GM19467 (cell line): ENCODE measurements around the gene NME5.

Experiments used
- ATAC-seq: cut with Tn5 transposase; IDR thresholded peaks from one replicate; pipeline ENCODE4 v1.9.1; 2021; ENCODE audit warnings: mild to moderate bottlenecking, moderate library complexity; ENCODE audit not compliant: unreplicated experiment

NME5 gene

DNA sequence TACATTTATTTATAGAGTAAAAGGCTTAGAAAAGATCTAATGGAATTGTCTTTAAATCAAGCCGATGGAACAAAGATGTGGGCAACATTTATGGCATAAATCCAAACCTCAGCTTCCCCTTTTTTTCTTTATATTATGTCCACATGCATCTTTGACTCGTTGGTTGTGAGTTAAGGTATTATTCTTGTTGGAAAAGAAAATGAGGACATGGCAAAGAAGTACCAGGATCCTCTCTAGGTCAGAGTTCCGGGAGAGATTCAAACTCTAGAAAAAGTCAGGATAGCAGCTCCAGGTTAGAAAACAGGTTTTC lies 508 bp upstream of the NME5 start:
- ATAC-seq = no peak

DNA sequence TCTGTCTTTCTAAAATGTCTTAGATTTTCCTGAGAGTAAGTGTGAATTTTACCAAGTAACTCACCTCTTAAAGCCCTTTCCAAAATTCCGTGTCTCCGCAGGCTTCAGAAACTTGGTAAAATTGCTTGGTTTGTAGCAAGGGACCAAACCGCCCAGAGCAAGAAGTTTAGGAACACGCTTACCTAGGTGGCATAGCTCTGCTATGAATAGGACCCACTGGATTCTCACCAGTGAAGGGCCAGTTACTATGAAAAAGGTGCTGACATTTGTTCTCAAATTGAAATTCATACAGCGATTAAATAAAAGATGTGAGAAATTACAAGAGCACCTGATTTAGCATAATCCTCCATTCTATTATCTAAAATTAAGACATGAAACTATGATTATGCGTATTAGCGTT lies 6.7 kb downstream of the NME5 start:
- ATAC-seq = no peak

GRCh38 chr5:138129347-138129746 lies 9.9 kb downstream of the NME5 start:
- ATAC-seq = no peak

- no peak for ATAC-seq
These were observed 10.9 kb downstream of the NME5 start for GRCh38 chr5:138128334-138128733.

- ATAC-seq = no peak
These were observed 24.0 kb downstream of the NME5 start for GRCh38 chr5:138115254-138115653.

GRCh38 chr5:138111937-138112336 lies 27.3 kb downstream of the NME5 start:
- no peak for ATAC-seq

- ATAC-seq = no peak
These were observed 28.0 kb downstream of the NME5 start for GRCh38 chr5:138111181-138111580.

GRCh38 chr5:138110266-138110963 lies 28.8 kb downstream of the NME5 start:
- ATAC-seq = no peak

GRCh38 chr5:138109463-138110265 lies 29.6 kb downstream of the NME5 start:
- ATAC-seq = no peak

DNA sequence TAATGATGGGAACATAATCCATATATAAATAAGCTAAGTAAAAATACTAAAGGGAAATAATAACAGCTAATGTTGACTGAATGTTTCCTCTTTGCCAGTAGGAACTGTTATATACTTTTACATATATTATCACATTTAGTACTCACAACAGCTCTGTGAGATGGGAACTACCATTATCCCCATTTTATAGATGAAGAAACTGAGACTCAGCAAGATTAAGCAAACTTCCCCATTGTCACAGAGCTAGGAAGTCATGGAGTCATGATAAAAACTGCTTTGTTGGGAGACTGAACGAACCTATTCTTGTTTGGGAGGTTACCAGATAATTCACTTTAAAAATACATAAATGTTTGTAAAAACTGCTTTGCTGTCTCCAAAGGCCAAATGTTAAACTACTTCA lies 32.0 kb downstream of the NME5 start:
- ATAC-seq = no peak

DNA sequence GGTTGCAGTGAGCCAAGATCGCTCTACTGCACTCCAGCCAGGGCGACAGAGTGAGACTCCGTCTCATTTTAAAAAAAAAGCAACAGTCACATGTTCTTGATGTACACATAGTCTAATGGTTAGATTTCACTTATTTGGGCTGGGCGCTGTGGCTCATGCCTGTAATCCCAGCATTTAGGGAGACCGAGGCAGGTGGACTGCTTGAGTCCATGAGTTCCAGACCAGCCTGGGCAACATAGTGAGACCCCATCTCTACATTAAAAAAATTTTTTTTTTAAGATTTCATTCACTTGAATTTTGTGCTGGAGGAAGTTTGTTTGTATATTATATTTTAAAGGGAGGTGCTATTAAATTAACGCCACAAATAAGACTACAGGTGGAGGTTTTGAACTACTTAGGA lies 33.5 kb downstream of the NME5 start:
- no peak for ATAC-seq

DNA sequence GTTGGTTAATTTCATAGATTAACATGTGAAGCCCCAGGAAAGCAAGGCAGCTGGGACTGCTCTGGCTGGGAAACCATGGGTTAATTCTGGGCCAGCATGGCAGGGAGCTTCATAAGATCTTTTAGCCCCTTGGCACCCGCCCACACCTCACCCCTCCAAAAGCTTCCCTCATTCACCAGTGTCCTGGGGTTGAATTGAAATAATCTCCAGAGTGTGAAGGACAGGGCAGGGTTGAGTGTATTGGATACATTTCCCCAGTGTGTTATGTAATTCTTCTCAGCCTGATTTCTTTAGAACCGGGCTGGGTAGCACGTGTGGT lies 36.0 kb downstream of the NME5 start:
- ATAC-seq = no peak

DNA sequence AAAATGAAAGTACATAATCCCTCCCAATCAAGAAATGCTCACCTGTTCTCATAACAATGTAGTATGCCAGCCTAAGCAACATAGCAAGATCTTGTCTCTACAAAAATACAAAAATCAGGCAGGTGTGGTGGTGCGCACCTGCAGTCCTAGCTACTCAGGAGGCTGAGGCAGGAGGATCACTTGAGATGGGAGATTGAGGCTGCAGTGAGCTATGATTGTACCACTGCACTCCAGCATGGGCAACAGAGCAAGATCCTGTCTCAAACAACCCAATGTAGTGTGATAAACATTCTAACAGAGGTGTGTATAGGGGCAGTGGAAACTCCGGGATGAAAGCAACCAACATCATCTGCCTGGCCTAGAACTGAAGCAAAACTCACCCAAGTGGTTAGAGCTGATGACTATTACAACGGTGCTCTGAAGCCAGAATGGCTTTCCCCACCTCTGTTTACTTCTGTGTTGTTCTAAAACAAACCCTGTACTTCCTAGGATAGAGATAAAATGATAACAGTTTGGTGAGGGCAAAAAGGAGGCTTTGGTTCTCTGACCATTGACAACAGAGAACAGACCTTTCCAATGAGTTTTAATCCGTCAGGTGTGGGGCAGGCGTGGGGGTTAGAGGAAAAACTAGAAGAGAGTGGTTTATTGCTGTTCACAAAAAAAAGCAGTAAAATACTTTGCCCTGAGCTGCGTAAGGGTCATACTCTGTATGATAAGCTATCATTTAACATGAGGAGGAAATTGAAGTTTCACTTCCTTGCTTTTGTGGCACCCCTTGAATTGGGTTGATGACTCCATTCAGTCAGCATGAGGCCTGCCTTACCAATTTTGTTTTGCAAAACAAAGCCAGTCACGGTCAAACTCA lies 36.5 kb downstream of the NME5 start:
- ATAC-seq = no peak

GRCh38 chr5:138096997-138097828 lies 42.0 kb downstream of the NME5 start:
- no peak for ATAC-seq

DNA sequence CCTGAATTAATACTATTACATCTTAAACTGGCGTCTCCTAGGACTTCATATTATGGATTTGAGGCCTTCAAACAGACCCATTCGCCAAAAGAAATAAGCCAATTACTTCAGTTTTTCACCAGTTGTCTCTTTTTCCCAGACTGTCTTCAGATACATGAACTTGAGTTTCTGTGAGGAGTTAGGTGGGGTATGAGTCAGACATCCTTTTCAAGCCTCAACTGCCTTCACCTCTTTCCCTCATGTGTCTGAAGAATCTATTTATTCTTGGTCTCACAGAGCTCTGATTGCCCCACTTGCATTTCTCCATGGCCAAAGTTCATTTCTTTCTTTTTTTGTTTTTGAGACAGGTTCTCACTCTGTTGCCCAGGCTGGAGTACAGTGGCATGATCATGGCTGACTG lies 42.9 kb downstream of the NME5 start:
- ATAC-seq = no peak

- ATAC-seq = no peak
These were observed 43.9 kb downstream of the NME5 start for GRCh38 chr5:138095100-138095907.

GRCh38 chr5:138093036-138093435 lies 46.2 kb downstream of the NME5 start:
- no peak for ATAC-seq

GRCh38 chr5:138092301-138092700 lies 46.9 kb downstream of the NME5 start:
- no peak for ATAC-seq

GRCh38 chr5:138091685-138092084 lies 47.5 kb downstream of the NME5 start:
- ATAC-seq = no peak

- no peak for ATAC-seq
These were observed 55.5 kb downstream of the NME5 start, which contains the start of gene WNT8A for GRCh38 chr5:138083702-138084101. Gene WNT8A (plus strand): TSS chr5:138084033. CDS start chr5:138084128, 95 bp downstream.
